Smooth muscle cell (in vitro differentiated cells): Measurements from ENCODE around the gene MPG. TPM values are rescaled to one million over a fixed set of nuclear protein-coding genes. Genes with fewer than 3 reads are reported as not detected.

ENCODE experiments used
- DNase-seq: peaks from one replicate; lab custom pipeline; 2025; ENCODE audit not compliant: unreplicated experiment; lab: John Stamatoyannopoulos, UW
- H2AFZ ChIP-seq: fragments of 200-600 bp; sonication (generic); 2 replicates; pipeline ENCODE4 v1.6.0; 2016; ENCODE audit warnings: antibody characterized with exemption, low read depth, mild to moderate bottlenecking
- H3F3A ChIP-seq: fragments of 200-600 bp; sonication (generic); 2 replicates; pipeline ENCODE4 v1.6.0; 2017; ENCODE audit warnings: antibody characterized with exemption, low read depth
- H3K27ac ChIP-seq: fragments of 200-600 bp; sonication (generic); 2 replicates; pipeline ENCODE4 v1.5.1; 2016; ENCODE audit warnings: low read depth, mild to moderate bottlenecking
- H3K27me3 ChIP-seq: fragments of 200-600 bp; sonication (generic); 2 replicates; pipeline ENCODE4 v1.6.1; 2016; ENCODE audit warnings: low read depth, mild to moderate bottlenecking
- H3K36me3 ChIP-seq: fragments of 200-600 bp; sonication (generic); 2 replicates; pipeline ENCODE4 v1.5.1; 2016; ENCODE audit warnings: low read depth
- H3K4me1 ChIP-seq: fragments of 200-600 bp; sonication (generic); 2 replicates; pipeline ENCODE4 v1.5.1; 2016; ENCODE audit warnings: low read depth
- H3K4me2 ChIP-seq: fragments of 200-600 bp; sonication (generic); 2 replicates; pipeline ENCODE4 v1.6.0; 2016; ENCODE audit warnings: mild to moderate bottlenecking
- H3K4me3 ChIP-seq: fragments of 200-600 bp; sonication (generic); 2 replicates; pipeline ENCODE4 v1.5.1; 2016; ENCODE audit warnings: mild to moderate bottlenecking
- H3K79me2 ChIP-seq: fragments of 200-600 bp; sonication (generic); 2 replicates; pipeline ENCODE4 v1.6.0; 2016; ENCODE audit warnings: low read depth, mild to moderate bottlenecking
- H3K9ac ChIP-seq: fragments of 200-600 bp; sonication (generic); 2 replicates; pipeline ENCODE4 v1.6.0; 2016; ENCODE audit warnings: low read depth
- H3K9me3 ChIP-seq: fragments of 200-600 bp; sonication (generic); replicated peaks from 2 replicates; pipeline ENCODE4 v1.5.1; 2016; ENCODE audit warnings: low read depth
- H4K20me1 ChIP-seq: fragments of 200-600 bp; sonication (generic); 2 replicates; pipeline ENCODE4 v1.6.0; 2016; ENCODE audit warnings: low read depth
- CTCF ChIP-seq: fragments of 200-600 bp; sonication (generic); IDR thresholded peaks from 2 replicates; pipeline ENCODE4 v1.5.1; 2017; ENCODE audit warnings: borderline replicate concordance, mild to moderate bottlenecking, antibody characterized with exemption; ENCODE audit not compliant: insufficient read depth, poor library complexity, severe bottlenecking
- WGBS: methylation state at CpG from one replicate; pipeline ENCODE4 v1.1.7; 2016; ENCODE audit warnings: low lambda C conversion rate; 5-methylcytosine and 5-hydroxymethylcytosine counted together
- polyA plus RNA-seq: library from polyadenylated mRNA; unstranded; fragments of >200 nt; fragmentation: Nextera tagmentation; extraction: Ambion mirVana; gene quantifications from 2 replicates; pipeline ENCODE4 v1.2.1, GENCODE V29; 2016
- total RNA-seq: library from RNA; depleted of rRNA; stranded (reverse); fragments of >200 nt; gene quantifications from 2 replicates; pipeline ENCODE4 v1.2.3, GENCODE V29; 2014

MPG gene
- total and polyA plus RNA-seq, 2 experiments from 2014 or later = 84.7 to 120 TPM

- Histone ChIP-seq H3K4me3 (no peak overlapping the region), H3K79me2 (peaks cover 48% of the 10 kb centered on the region), H2AFZ (no peak overlapping the region), H3K27ac (no peak overlapping the region), H3K36me3 (no peaks in the 10 kb centered on the region), H3K4me2 (no peak overlapping the region), H3K27me3 (no peaks in the 10 kb centered on the region), H3K4me1 (peaks cover 13% of the 10 kb centered on the region), H3K9me3 (no peaks in the 10 kb centered on the region), H4K20me1 (peaks cover 70% of the 10 kb centered on the region), H3F3A (no peaks in the 10 kb centered on the region), H3K9ac (no peak overlapping the region)
- TF ChIP-seq CTCF = no peak
- 83% methylated on average over 9 of the region's 9 CpGs for WGBS
- DNase-seq = no peak
Observed at GRCh38 chr16:64914-65255, 13.1 kb upstream of the MPG start.

GRCh38 chr16:65745-66144, 12.3 kb upstream of the MPG start:
- TF ChIP-seq CTCF = peak; percentile 95
- peak; percentile 51 for DNase-seq
- Histone ChIP-seq H3K27ac (no peak overlapping the region), H2AFZ (no peak overlapping the region), H3K4me1 (peaks cover 15% of the 10 kb centered on the region), H3F3A (no peaks in the 10 kb centered on the region), H3K36me3 (no peaks in the 10 kb centered on the region), H4K20me1 (peaks cover 79% of the 10 kb centered on the region), H3K4me2 (no peak overlapping the region), H3K79me2 (peaks cover 56% of the 10 kb centered on the region), H3K9me3 (no peaks in the 10 kb centered on the region), H3K27me3 (no peaks in the 10 kb centered on the region), H3K9ac (no peak overlapping the region), H3K4me3 (no peak overlapping the region)
- WGBS = 29% methylated on average over 17 of the region's 17 CpGs

- H3K27ac ChIP-seq = no peak overlapping the region
- DNase-seq = no peak
- no peaks in the 10 kb centered on the region for H3K9me3 ChIP-seq
- H4K20me1 ChIP-seq = peaks cover 85% of the 10 kb centered on the region
- H3K4me2 ChIP-seq = no peak overlapping the region
- H3K36me3 ChIP-seq = no peaks in the 10 kb centered on the region
- no peaks in the 10 kb centered on the region for H3K27me3 ChIP-seq
- H3K79me2 ChIP-seq = peaks cover 64% of the 10 kb centered on the region
- 87% methylated on average over 13 of the region's 13 CpGs for WGBS
- H3F3A ChIP-seq = no peaks in the 10 kb centered on the region
- H3K9ac ChIP-seq = no peak overlapping the region
- H3K4me3 ChIP-seq = no peak overlapping the region
- H3K4me1 ChIP-seq = peaks cover 23% of the 10 kb centered on the region
- no peak for TF ChIP-seq CTCF
- H2AFZ ChIP-seq = no peak overlapping the region
Observed at GRCh38 chr16:66309-67182, 11.5 kb upstream of the MPG start.
